ENCODE results near the gene ADAMTS10. TPM values are rescaled to one million over a fixed set of nuclear protein-coding genes. Genes with fewer than 3 reads are reported as not detected.

The ADAMTS10 gene
- total and polyA plus RNA-seq, 2 of the 8 experiments (the other 6 are each of a cell fraction or from before 2014, with no cell fraction given): 6.9 to 17.4 TPM

- H2BK20ac ChIP-seq (ENCODE audit: low read length): no peak overlapping the region
- CTCF ChIA-PET (ENCODE audit: partially characterized antibody): interaction anchor here (0.6 to 6.8 kb wide), 50 partner anchors 8 to 1475 kb away, joined by 3 to 83 read pairs (median 4); partner anchors contain the start of gene NFILZ
- no peak overlapping the region; the same call in 1 of the 2 replicates for H4K8ac ChIP-seq (ENCODE audit: extremely low read depth, insufficient read depth, low read length)
- H3K79me1 ChIP-seq (ENCODE audit: low read depth, low read length): no peaks in the 10 kb centered on the region
- no peaks in the 10 kb centered on the region for H3K23me2 ChIP-seq (ENCODE audit: low read depth, low read length)
- H3K4me2 ChIP-seq (ENCODE audit: insufficient read depth in 1 of 2, low read depth in 2 of 2, low read length in 2 of 2): peak overlapping the region in 1 of 2 experiments; percentile 52; a peak in 2 of 4 replicates
- H3K4ac ChIP-seq (replicated peaks; ENCODE audit: insufficient read length, low read depth, low read length): no peak overlapping the region
- FAIRE-seq (peak; percentile 50), DNase-seq (ENCODE audit: low read depth in 1 of 2, low spot score in 2 of 2) (peak; percentile 57 to 99)
- 20% methylated on average over 12 of the region's 21 CpGs; no CpG with 5 or more reads in 1 of the 2 experiments for WGBS, 2 experiments (ENCODE audit: extremely low coverage in 1 of 2, insufficient coverage in 1 of 2, insufficient read length in 1 of 2, insufficient replicate concordance in 2 of 2, low coverage in 1 of 2, low lambda C conversion rate in 2 of 2, missing lambda C conversion rate in 1 of 2)
- no peaks in the 10 kb centered on the region for H3K9me3 ChIP-seq (ENCODE audit: insufficient read depth in 2 of 2, low read depth in 1 of 2, low read length in 1 of 2)
- no peak overlapping the region for H4K5ac ChIP-seq (ENCODE audit: insufficient read length, low read depth, low read length)
- peak overlapping the region; percentile 62 for H4K91ac ChIP-seq (replicated peaks; ENCODE audit: insufficient read length, low read length)
- H3K36me3 ChIP-seq (ENCODE audit: control insufficient read depth in 2 of 4, insufficient read depth in 4 of 4, low read length in 3 of 4): no peaks in the 10 kb centered on the region
- H3K27me3 ChIP-seq (replicated peaks in 1 of 4; ENCODE audit: control insufficient read depth in 3 of 4, extremely low read depth in 1 of 4, insufficient read depth in 3 of 4, low read length in 3 of 4): no peaks in the 10 kb centered on the region
- H3K9ac ChIP-seq (replicated peaks in 1 of 4; ENCODE audit: extremely low read depth in 1 of 4, low read depth in 3 of 4, low read length in 3 of 4): no peak overlapping the region
- H2AK5ac ChIP-seq (ENCODE audit: low read depth, low read length): no peak overlapping the region
- peak overlapping the region; percentile 51; the same call in 1 of the 2 replicates for H3K18ac ChIP-seq (ENCODE audit: extremely low read depth, low read length)
- no peak overlapping the region for H3K27ac ChIP-seq (ENCODE audit: low read depth, low read length)
- H2BK5ac ChIP-seq (ENCODE audit: low read depth, low read length): no peak overlapping the region
- H2BK15ac ChIP-seq (ENCODE audit: low read length): no peak overlapping the region
- no peak overlapping the region for H2BK12ac ChIP-seq (ENCODE audit: low read depth, low read length)
- H3K14ac ChIP-seq (ENCODE audit: insufficient read length): no peak overlapping the region
- H4K20me1 ChIP-seq (replicated peaks in 1 of 2; ENCODE audit: control insufficient read depth in 1 of 2, insufficient read depth in 2 of 2, low read length in 2 of 2): no peaks in the 10 kb centered on the region
- peak overlapping the region in 1 of 4 experiments; percentile 48; a peak in 2 of 8 replicates for H3K4me3 ChIP-seq (ENCODE audit: extremely low read depth in 1 of 4, insufficient read depth in 2 of 4, low read depth in 3 of 4, low read length in 4 of 4)
- no peak overlapping the region for H2BK120ac ChIP-seq (replicated peaks; ENCODE audit: low read depth, low read length)
- POLR2A ChIA-PET (ENCODE audit: partially characterized antibody): interaction anchor here (0.6 to 1.5 kb wide), 9 partner anchors 11 to 475 kb away, joined by 3 read pairs; partner anchors contain the start of gene ZNF414
- no peaks in the 10 kb centered on the region for H3K79me2 ChIP-seq (ENCODE audit: control insufficient read depth in 1 of 2, insufficient read depth in 2 of 2, low read length in 2 of 2)
- H3K23ac ChIP-seq (ENCODE audit: insufficient read length): no peak overlapping the region
- no peak overlapping the region for H3K56ac ChIP-seq (replicated peaks; ENCODE audit: insufficient read length, low read depth, low read length)
- peaks cover 0 to 7% (median 1%) of the 10 kb centered on the region in 4 experiments; a peak in 3 of 7 replicates for H3K4me1 ChIP-seq (replicated peaks in 1 of 4; ENCODE audit: control insufficient read depth in 3 of 4, insufficient read depth in 4 of 4, low read length in 3 of 4)
- H2AFZ ChIP-seq (ENCODE audit: low read length): no peak overlapping the region
- TF ChIP-seq GTF2F1 (IDR thresholded peaks at IDR 0.05; ENCODE audit: borderline replicate concordance, low read depth, low read length) (0 out of 2 replicates have a peak, but pooled peaks have one; percentile 31), TAF7 (optimal IDR thresholded peaks at IDR 0.05; ENCODE audit: borderline replicate concordance, low read depth, low read length) (peak; percentile 49), FOSL1 (IDR thresholded peaks at IDR 0.05; ENCODE audit: insufficient read depth, low read depth, low read length) (0 out of 2 replicates have a peak, but pooled peaks have one; percentile 36), ATF2 (IDR thresholded peaks at IDR 0.05; ENCODE audit: low read length) (no peak), MAX (IDR thresholded peaks at IDR 0.05) (peak; percentile 29; the same call in 1 of the 2 replicates), TCF12 (IDR thresholded peaks at IDR 0.05; ENCODE audit: low read depth, low read length) (peak; percentile 92), EP300 (IDR thresholded peaks at IDR 0.05; ENCODE audit: borderline replicate concordance in 1 of 2, low read depth in 2 of 2, low read length in 2 of 2) (peak in 1 of 2 experiments; percentile 77; a peak in 2 of 3 replicates), SIN3A (conservative IDR thresholded peaks at IDR 0.05 in 1 of 2, IDR thresholded peaks at IDR 0.05 in 1 of 2; ENCODE audit: low read depth in 1 of 2, low read length in 2 of 2) (no peak)
Measured at GRCh38 chr19:8580710-8581281, 29.7 kb downstream of the ADAMTS10 start.
